Measurements from ENCODE around the gene SNRPA1.

SNRPA1 gene

GRCh38 chr15:101310508-101310907 lies 15.5 kb upstream of the SNRPA1 start:
- no peak overlapping the region for H3K27ac ChIP-seq
- no peak for TF ChIP-seq CTCF (IDR thresholded peaks at IDR 0.05)
- no peaks in the 10 kb centered on the region for H3K36me3 ChIP-seq
- H3K4me3 ChIP-seq (ENCODE audit: low read depth in 1 of 2, low read length in 1 of 2): no peak overlapping the region
- peaks cover 53% of the 10 kb centered on the region for H3K27me3 ChIP-seq
- H3K9me3 ChIP-seq: no peaks in the 10 kb centered on the region
- no peaks in the 10 kb centered on the region for H3K4me1 ChIP-seq (ENCODE audit: control insufficient read depth in 1 of 2, insufficient read depth in 1 of 2, low read depth in 1 of 2, low read length in 1 of 2)

- Histone ChIP-seq H3K27ac (no peak overlapping the region), H3K36me3 (no peaks in the 10 kb centered on the region), H3K9me3 (no peaks in the 10 kb centered on the region), H3K27me3 (peaks cover 49% of the 10 kb centered on the region), H3K4me1 (ENCODE audit: control insufficient read depth in 1 of 2, insufficient read depth in 1 of 2, low read depth in 1 of 2, low read length in 1 of 2) (no peaks in the 10 kb centered on the region), H3K4me3 (ENCODE audit: low read depth in 1 of 2, low read length in 1 of 2) (no peak overlapping the region)
- no peak for TF ChIP-seq CTCF (IDR thresholded peaks at IDR 0.05)
These were observed 15.1 kb upstream of the SNRPA1 start for GRCh38 chr15:101310161-101310480.

GRCh38 chr15:101309436-101310160 lies 14.6 kb upstream of the SNRPA1 start:
- Histone ChIP-seq H3K4me1 (ENCODE audit: control insufficient read depth in 1 of 2, insufficient read depth in 1 of 2, low read depth in 1 of 2, low read length in 1 of 2) (no peaks in the 10 kb centered on the region), H3K4me3 (ENCODE audit: low read depth in 1 of 2, low read length in 1 of 2) (no peak overlapping the region), H3K27ac (no peak overlapping the region), H3K36me3 (no peaks in the 10 kb centered on the region), H3K9me3 (no peaks in the 10 kb centered on the region), H3K27me3 (peaks cover 50% of the 10 kb centered on the region)
- TF ChIP-seq CTCF (IDR thresholded peaks at IDR 0.05): no peak

DNA sequence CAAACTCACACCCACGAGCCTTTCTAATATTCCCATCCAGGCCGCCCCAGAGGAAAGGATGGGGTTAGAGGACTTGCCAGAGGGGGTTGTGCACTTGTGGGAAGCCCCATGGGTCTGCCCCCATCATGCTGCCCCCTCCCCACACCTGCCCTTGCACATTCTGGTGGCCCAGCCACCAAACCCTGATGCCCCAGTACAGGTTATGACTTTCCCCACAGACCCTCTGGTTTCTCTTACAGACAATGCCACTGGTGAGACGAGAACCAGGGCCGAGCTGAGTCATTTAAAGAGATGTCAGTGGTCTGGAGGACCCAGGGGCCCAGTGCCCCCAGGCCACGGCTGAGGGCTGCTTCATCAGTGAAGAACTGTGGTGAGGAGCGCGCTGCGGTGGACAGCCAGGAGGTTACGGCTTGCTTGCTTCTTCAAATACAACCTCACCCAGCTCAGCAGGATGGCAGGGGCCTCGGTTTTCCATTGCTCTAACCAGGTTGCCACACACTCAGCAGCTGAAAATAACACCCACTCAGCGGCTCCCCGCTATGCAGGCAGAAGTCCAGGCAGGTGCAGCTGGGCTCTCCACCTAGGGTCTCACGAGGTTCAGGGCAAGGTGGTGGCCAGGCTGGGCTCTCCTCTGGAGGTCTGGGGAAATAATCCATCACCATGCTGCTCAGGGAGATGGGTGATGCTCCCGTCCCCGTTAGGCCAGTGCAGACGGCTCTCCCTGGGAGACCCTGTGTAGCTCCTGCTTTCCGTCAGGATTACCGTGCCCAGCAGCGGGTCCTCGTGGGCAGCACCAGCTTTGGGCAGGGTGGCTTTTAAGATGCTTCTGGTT lies 13.8 kb upstream of the SNRPA1 start:
- Histone ChIP-seq H3K27me3 (peaks cover 50% of the 10 kb centered on the region), H3K27ac (no peak overlapping the region), H3K4me1 (ENCODE audit: control insufficient read depth in 1 of 2, insufficient read depth in 1 of 2, low read depth in 1 of 2, low read length in 1 of 2) (no peaks in the 10 kb centered on the region), H3K9me3 (no peaks in the 10 kb centered on the region), H3K4me3 (ENCODE audit: low read depth in 1 of 2, low read length in 1 of 2) (no peak overlapping the region), H3K36me3 (no peaks in the 10 kb centered on the region)
- no peak for TF ChIP-seq CTCF (IDR thresholded peaks at IDR 0.05)

GRCh38 chr15:101307897-101308603 lies 13.0 kb upstream of the SNRPA1 start:
- Histone ChIP-seq H3K4me1 (ENCODE audit: control insufficient read depth in 1 of 2, insufficient read depth in 1 of 2, low read depth in 1 of 2, low read length in 1 of 2) (no peaks in the 10 kb centered on the region), H3K9me3 (no peaks in the 10 kb centered on the region), H3K27ac (no peak overlapping the region), H3K27me3 (peaks cover 51% of the 10 kb centered on the region), H3K4me3 (ENCODE audit: low read depth in 1 of 2, low read length in 1 of 2) (no peak overlapping the region), H3K36me3 (no peaks in the 10 kb centered on the region)
- no peak for TF ChIP-seq CTCF (IDR thresholded peaks at IDR 0.05)

Measured in neutrophil (primary cell).